ENCODE measurements around the gene HORMAD2. TPM values are rescaled to one million over a fixed set of nuclear protein-coding genes. Genes with fewer than 3 reads are reported as not detected.

The HORMAD2 gene
- total and polyA plus RNA-seq, 2 donors (not counting 3 experiments of a cell fraction or from before 2014, with no cell fraction given), result not detected

DNA sequence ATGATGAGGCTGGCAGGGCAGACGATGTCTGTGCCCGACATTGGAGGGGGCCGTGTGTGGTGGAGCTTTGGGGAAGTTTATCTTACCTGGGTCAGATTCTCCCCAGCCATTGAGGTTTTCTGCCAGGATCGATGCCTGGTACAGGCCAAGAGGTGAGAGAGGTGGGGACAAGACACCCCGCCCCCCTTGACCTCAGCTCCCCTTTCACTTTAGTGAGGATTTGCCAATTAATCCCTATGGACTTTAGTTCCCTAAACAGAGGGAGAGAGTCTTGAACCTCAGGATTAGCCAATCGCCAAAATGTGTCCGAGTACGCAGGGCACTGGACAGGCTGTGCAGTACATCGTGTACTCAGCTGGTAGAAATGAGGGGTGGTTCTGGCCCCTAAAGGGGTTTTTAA lies 541 bp downstream of the HORMAD2 start:
- Histone ChIP-seq H3K36me3 (ENCODE audit: control insufficient read depth in 2 of 2, extremely low read depth in 1 of 2, insufficient read depth in 2 of 2, low read length in 2 of 2) (no peaks in the 10 kb centered on the region), H2AFZ (ENCODE audit: low read depth, low read length) (no peak overlapping the region), H3K9ac (replicated peaks; ENCODE audit: extremely low read depth, insufficient read depth, low read length) (no peak overlapping the region), H3K4me1 (ENCODE audit: control insufficient read depth, extremely low read depth, insufficient read depth, low read length) (no peaks in the 10 kb centered on the region), H3K9me3 (replicated peaks; ENCODE audit: control insufficient read depth, insufficient read depth, low read length) (no peaks in the 10 kb centered on the region), H3K4me3 (replicated peaks in 1 of 3; ENCODE audit: insufficient read depth in 1 of 3, low read depth in 1 of 3, low read length in 3 of 3) (no peak overlapping the region), H3K27ac (ENCODE audit: insufficient read depth, low read depth, low read length) (no peak overlapping the region), H4K20me1 (replicated peaks; ENCODE audit: control insufficient read depth, extremely low read depth, insufficient read depth, low read length) (no peaks in the 10 kb centered on the region), H3K79me2 (ENCODE audit: control insufficient read depth, insufficient read depth, low read length) (no peaks in the 10 kb centered on the region), H3K27me3 (ENCODE audit: control insufficient read depth in 2 of 2, insufficient read depth in 2 of 2, low read length in 2 of 2) (peaks cover 5 to 7% of the 10 kb centered on the region in 2 experiments), H3K9me1 (replicated peaks; ENCODE audit: control insufficient read depth, extremely low read depth, insufficient read depth, low read length) (no peaks in the 10 kb centered on the region), H3K4me2 (ENCODE audit: insufficient read depth, low read length) (no peak overlapping the region)
- intact Hi-C loops (cut with micrococcal nuclease) (loop anchor here (10.0 kb wide), 2 partner anchors 196 to 286 kb away; partner anchors contain the start of gene MTMR3), dilution Hi-C loops (cut with MboI; ENCODE audit: extremely low pct_ligation_motif_present, low sequenced_read_pairs) (no loop called here)
- DNase-seq (ENCODE audit: low read depth, low spot score), result no peak
- BruUV-seq (replicated peaks), result no TSS peak
- ChIA-PET POLR2A (no interaction called here), CTCF (no interaction called here)
- TF ChIP-seq MYC (IDR thresholded peaks at IDR 0.05; ENCODE audit: low read depth, low read length) (no peak), EZH2 (IDR thresholded peaks at IDR 0.05; ENCODE audit: borderline replicate concordance, low read depth, low read length, severe bottlenecking) (no peak), POLR2A (IDR thresholded peaks at IDR 0.05; ENCODE audit: low read depth, low read length) (no peak), POLR2AphosphoS5 (IDR thresholded peaks at IDR 0.05; ENCODE audit: insufficient read depth, low read depth, low read length) (no peak), FOS (IDR thresholded peaks at IDR 0.05; ENCODE audit: borderline replicate concordance, insufficient read depth, low read length) (no peak), GATA2 (IDR thresholded peaks at IDR 0.05; ENCODE audit: insufficient read depth, insufficient read length, low read depth, low read length) (no peak), JUN (IDR thresholded peaks at IDR 0.05; ENCODE audit: borderline replicate concordance, insufficient read depth, insufficient read length, low read depth) (no peak)
- TF ChIP-seq, protein P1, sequence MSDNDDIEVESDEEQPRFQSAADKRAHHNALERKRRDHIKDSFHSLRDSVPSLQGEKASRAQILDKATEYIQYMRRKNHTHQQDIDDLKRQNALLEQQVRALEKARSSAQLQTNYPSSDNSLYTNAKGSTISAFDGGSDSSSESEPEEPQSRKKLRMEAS (IDR thresholded peaks at IDR 0.05; ENCODE audit: insufficient read depth, insufficient read length), result no peak
- TF ChIP-seq, protein P2, sequence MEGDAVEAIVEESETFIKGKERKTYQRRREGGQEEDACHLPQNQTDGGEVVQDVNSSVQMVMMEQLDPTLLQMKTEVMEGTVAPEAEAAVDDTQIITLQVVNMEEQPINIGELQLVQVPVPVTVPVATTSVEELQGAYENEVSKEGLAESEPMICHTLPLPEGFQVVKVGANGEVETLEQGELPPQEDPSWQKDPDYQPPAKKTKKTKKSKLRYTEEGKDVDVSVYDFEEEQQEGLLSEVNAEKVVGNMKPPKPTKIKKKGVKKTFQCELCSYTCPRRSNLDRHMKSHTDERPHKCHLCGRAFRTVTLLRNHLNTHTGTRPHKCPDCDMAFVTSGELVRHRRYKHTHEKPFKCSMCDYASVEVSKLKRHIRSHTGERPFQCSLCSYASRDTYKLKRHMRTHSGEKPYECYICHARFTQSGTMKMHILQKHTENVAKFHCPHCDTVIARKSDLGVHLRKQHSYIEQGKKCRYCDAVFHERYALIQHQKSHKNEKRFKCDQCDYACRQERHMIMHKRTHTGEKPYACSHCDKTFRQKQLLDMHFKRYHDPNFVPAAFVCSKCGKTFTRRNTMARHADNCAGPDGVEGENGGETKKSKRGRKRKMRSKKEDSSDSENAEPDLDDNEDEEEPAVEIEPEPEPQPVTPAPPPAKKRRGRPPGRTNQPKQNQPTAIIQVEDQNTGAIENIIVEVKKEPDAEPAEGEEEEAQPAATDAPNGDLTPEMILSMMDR (IDR thresholded peaks at IDR 0.05; ENCODE audit: extremely low read depth in 1 of 2, insufficient read depth in 1 of 2, low read depth in 1 of 2, low read length in 2 of 2), result no peak
- no peak for FAIRE-seq

Measured in endothelial cell of umbilical vein (primary cell).